ENCODE measurements around the gene SUMF2.
A peak's percentile ranks its signal among the peaks of the same experiment; 100 is the strongest.
"Not testable (repeated sequence)": the region's sequence is repeated elsewhere in the genome, so short reads cannot be mapped to it uniquely, and the experiment has no call there.

The SUMF2 gene

GRCh38 chr7:56098187-56099008, 34.3 kb downstream of the SUMF2 start:
- not testable (repeated sequence) for DNase-seq (ENCODE audit: low read depth, low spot score); H3K4me3 ChIP-seq (ENCODE audit: low read length)

DNA sequence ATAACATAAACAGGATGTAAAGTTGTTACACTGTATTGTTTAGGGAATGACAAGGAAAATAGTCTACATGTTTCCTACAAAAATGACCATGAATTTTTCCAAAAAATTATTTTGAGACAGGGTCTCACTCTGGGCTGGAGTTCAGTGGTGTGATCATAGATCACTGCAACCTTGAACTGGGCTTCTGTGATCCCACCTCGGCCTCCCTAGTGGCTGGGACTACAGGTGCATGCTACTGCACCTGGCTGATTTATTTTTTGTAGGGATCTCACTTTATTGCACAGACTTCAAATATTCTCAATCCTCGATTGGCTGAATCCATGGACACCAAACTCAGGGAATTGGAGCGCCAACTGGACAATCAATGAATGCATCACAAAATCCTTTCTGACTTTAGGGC, 35.6 kb downstream of the SUMF2 start:
- no peak for DNase-seq (ENCODE audit: low read depth, low spot score)
- no peak overlapping the region for H3K4me3 ChIP-seq (ENCODE audit: low read length)

- H3K4me3 ChIP-seq (ENCODE audit: low read length); DNase-seq (ENCODE audit: low read depth, low spot score): not testable (repeated sequence)
These were observed 40.1 kb downstream of the SUMF2 start for GRCh38 chr7:56104138-56104537.

DNA sequence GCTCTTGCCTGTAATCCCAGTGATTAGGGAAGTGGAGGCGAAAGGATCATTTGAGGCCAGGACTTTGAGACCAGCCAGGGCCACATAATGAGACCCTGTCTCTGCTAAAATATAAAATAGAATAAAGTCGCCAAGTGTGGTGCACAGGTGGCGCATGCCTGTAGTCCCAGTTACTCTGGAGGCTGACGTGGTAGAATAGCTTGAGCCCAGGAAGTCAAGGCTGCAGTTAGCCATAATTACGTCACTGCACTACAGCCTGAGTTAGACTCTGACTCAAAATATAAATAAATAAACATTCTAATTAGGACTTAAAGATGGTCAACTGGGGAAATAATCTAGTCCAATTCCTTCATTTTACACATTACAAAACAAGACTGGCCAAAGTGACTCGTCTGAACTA, 41.4 kb downstream of the SUMF2 start:
- H3K4me3 ChIP-seq (ENCODE audit: low read length), result peak overlapping the region; percentile 98
- peak; percentile 67 for DNase-seq (ENCODE audit: low read depth, low spot score)

- peak; percentile 99 for DNase-seq (ENCODE audit: low read depth, low spot score)
- H3K4me3 ChIP-seq (ENCODE audit: low read length), result peak within 1 kb of the TSS; percentile 98
These were observed 42.3 kb downstream of the SUMF2 start, which contains the start of gene CHCHD2 for GRCh38 chr7:56106108-56107073. Gene CHCHD2 (minus strand): TSS chr7:56106476. CDS start chr7:56106413, 63 bp downstream.

DNA sequence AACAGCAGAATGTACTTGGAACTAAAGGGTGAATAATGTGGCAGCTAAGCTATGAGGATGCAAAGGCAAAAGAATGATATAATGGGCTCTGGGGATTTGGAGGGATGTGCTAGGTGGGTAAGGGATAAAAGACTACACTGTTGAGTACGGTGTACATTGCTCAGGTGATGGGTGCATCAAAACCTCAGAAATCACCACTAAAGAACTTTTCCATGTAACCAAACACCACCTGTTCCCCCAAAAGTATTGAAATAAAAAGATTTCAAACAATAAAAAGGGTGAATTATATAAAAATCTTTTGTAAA, 43.8 kb downstream of the SUMF2 start:
- DNase-seq (ENCODE audit: low read depth, low spot score), result no peak
- H3K4me3 ChIP-seq (ENCODE audit: low read length), result no peak overlapping the region

DNA sequence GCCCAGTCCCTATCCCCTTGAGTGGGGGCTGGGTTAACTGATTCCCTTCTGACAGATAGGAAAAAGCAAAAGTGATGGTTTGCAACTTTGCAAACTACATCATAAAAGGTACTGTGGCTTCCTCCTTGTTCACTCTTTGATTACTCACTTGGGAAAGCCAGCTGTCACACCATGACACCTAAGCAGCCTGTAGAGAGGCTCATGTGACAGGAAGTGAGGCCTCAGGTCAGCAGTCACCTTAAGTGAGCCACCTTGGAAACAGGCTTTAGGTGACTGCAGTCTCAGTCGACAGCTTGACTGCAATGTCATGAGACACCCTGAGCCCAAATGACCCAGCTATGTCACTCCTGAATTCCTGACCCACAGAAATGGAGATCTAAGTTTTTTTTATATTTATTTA, 46.5 kb downstream of the SUMF2 start:
- DNase-seq (ENCODE audit: low read depth, low spot score), result peak; percentile 73

DNA sequence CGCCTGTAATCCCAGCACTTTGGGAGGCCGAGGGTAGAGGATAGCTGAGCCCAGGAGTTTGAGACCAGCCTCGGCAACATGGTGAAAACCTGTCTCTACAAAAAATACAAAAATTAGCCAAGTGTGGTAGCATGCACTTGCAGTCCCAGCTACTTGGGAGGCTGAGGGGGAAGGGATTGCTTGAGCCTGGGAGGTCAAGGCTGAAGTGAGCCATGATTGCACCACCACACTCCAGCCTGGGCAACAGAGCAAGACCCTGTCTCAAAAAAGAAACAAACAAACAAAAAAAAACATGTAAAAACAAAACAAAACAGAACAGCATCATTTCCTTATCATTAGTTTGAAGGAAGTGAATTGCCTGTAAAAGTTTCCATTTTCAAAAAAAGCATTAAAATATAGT, 48.2 kb downstream of the SUMF2 start:
- DNase-seq (ENCODE audit: low read depth, low spot score); H3K4me3 ChIP-seq (ENCODE audit: low read length): not testable (repeated sequence)

More for the DNA sequence above, 46.5 kb downstream of the SUMF2 start:
- no peak overlapping the region for H3K4me3 ChIP-seq (ENCODE audit: low read length)

- no peak for DNase-seq (ENCODE audit: low read depth, low spot score)
- H3K4me3 ChIP-seq (ENCODE audit: low read length), result no peak within 1 kb of the TSS
These were observed 51.9 kb downstream of the SUMF2 start, which contains the start of gene NUPR2 for GRCh38 chr7:56115852-56116538. Gene NUPR2 (minus strand): TSS chr7:56116417. CDS start chr7:56116314, 103 bp downstream.

DNA sequence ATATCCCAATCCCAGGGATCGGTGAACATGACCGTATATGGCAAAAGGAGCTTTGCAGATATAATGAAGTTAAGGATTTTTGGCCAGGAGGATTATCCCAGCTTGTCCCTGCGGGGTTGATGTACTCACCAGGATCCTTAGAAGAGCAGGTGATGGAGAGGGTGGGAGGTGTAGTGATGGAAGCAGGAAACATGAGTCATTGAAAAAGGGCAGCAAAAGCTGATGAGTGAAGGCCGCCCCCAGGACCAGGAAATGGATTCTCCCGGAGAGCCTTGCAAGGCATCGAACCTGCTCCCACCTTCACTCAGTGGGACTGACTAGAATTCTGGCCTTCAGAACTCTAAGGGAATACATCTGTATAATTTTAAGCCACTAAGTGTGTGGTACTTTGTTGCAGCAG, 57.4 kb downstream of the SUMF2 start:
- no peak for DNase-seq (ENCODE audit: low read depth, low spot score)

GRCh38 chr7:56124981-56125380, 60.9 kb downstream of the SUMF2 start:
- no peak for DNase-seq (ENCODE audit: low read depth, low spot score)
- H3K4me3 ChIP-seq (ENCODE audit: low read length), result no peak overlapping the region

More for the DNA sequence above, 57.4 kb downstream of the SUMF2 start:
- no peak overlapping the region for H3K4me3 ChIP-seq (ENCODE audit: low read length)

- no peak for DNase-seq (ENCODE audit: low read depth, low spot score)
- no peak overlapping the region for H3K4me3 ChIP-seq (ENCODE audit: low read length)
These were observed 61.7 kb downstream of the SUMF2 start for GRCh38 chr7:56125831-56126230.

DNA sequence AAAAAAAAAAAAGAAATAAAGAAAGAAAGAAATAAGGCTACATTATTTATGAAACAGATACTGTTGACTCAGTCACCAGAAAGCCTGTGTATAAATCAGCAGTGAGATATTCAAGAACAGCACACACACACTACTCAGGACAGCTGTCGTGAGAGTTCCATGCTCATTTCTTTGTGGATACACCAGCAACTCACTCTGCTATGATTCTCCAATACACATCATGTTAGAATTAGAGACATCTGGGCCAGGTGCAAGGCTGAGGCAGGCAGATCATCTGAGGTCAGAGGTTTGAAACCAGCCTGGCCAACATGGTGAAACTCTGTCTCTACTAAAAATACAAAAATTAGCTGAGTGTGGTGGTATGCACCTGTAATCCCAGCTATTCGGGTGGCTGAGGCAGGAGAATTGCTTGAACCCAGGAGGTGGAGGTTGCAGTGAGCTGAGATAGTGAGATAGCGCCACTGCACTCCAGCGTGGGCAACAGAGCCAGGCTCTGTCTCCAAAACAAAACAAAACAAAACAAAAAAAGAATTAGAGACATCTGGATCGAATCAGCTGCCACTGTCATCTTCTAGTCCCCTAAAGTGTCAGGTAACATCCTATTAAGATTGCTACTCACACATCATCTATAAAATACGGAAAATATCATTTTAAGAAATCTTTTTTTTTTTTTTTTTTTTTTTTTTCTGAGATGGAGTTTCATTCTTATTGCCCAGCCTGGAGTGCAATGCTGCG, 63.3 kb downstream of the SUMF2 start:
- DNase-seq (ENCODE audit: low read depth, low spot score), result no peak
- no peak overlapping the region for H3K4me3 ChIP-seq (ENCODE audit: low read length)
